ENCODE measurements around the gene CTRL. TPM values are rescaled to one million over a fixed set of nuclear protein-coding genes. Genes with fewer than 3 reads are reported as not detected.

Gene CTRL
- 1 to 10 TPM in 1 of 2 donors, not detected in 1; 2.0 TPM for total RNA-seq
- polyA plus RNA-seq, result 1 to 10 TPM; 1.0 to 2.5 TPM
- long read RNA-seq, donor 1, partial matches to known transcripts, result 0 of 1 reads
- long read RNA-seq, donor 1, other reads (novel, unspliced or antisense), result 0 of 1 reads
- long read RNA-seq, donor 2, result 0 reads
- long read RNA-seq, donor 3, result 0 reads
- long read RNA-seq, donor 4, result 0 reads
- long read RNA-seq, donor 5, partial matches to known transcripts, result 10 of 10 reads
- long read RNA-seq, donor 5, other reads (novel, unspliced or antisense), result 0 of 10 reads

DNA sequence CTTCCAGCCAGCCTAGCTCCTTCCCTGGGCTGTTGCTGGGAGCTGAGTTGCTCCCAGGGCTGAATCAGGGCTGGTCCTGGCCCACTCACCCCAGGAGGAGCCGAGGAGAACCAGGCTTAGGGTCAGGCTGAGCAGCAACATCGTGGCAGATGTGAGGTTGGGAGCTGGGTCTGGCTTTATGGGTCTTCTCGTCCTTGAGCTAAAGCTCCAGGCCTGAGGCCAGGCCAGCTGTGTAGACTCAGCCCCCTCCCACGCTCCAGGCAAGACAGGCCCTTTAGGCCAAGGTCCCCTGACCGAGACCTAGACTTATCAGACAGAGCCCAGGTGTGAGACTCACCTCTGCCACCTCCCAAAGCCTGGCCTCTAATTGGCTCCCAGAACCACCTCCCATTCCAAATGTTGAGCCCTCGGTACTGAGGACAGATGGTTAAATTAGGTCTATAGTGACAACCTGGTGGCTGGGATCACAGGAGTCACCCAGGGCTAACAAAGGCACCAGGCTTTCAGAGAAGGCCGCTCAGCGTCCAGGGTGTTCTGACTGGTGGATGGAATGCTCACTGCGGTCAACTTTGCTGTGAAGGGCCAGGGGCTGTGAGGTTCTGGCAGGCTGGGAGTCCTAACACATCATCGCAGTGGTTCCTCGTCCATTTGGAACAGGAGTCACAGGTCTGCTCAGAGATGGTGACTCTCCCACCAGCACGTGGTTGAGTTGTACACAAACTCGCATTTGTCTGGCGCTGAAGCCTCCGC is at the start of gene CTRL:
Gene CTRL, minus strand, starts transcription at position 151 of the 750 bp plus-strand sequence. Its CDS starts 10 bp downstream, at position 141.
- TF ChIP-seq, protein P1, sequence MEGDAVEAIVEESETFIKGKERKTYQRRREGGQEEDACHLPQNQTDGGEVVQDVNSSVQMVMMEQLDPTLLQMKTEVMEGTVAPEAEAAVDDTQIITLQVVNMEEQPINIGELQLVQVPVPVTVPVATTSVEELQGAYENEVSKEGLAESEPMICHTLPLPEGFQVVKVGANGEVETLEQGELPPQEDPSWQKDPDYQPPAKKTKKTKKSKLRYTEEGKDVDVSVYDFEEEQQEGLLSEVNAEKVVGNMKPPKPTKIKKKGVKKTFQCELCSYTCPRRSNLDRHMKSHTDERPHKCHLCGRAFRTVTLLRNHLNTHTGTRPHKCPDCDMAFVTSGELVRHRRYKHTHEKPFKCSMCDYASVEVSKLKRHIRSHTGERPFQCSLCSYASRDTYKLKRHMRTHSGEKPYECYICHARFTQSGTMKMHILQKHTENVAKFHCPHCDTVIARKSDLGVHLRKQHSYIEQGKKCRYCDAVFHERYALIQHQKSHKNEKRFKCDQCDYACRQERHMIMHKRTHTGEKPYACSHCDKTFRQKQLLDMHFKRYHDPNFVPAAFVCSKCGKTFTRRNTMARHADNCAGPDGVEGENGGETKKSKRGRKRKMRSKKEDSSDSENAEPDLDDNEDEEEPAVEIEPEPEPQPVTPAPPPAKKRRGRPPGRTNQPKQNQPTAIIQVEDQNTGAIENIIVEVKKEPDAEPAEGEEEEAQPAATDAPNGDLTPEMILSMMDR (IDR thresholded peaks at IDR 0.05; ENCODE audit: control extremely low read depth, extremely low read depth), result no peak
- ATAC-seq (ENCODE audit: insufficient read depth, low FRiP score) (no peak), DNase-seq (no peak)
- Histone ChIP-seq H3K4me1 (ENCODE audit: control insufficient read depth in 5 of 5, insufficient read depth in 5 of 5, low read length in 5 of 5) (peaks cover 0 to 18% (median under 1%) of the 10 kb centered on the region in 5 donors), H3K4me3 (no peak within 1 kb of the TSS), H3K9me3 (ENCODE audit: control insufficient read depth in 4 of 4, insufficient read depth in 3 of 4, low read length in 3 of 4) (no peaks in the 10 kb centered on the region), H3K27ac (ENCODE audit: low read depth in 1 of 2, low read length in 1 of 2) (no peak within 1 kb of the TSS), H3K9ac (ENCODE audit: insufficient read depth in 1 of 2, low read length in 2 of 2) (no peak within 1 kb of the TSS), H3K27me3 (ENCODE audit: control insufficient read depth in 3 of 3, insufficient read depth in 3 of 3, low read length in 2 of 3) (no peaks in the 10 kb centered on the region), H3K36me3 (ENCODE audit: control insufficient read depth in 4 of 4, insufficient read depth in 4 of 4, low read length in 4 of 4) (peaks cover 0 to 40% (median 21%) of the 10 kb centered on the region in 4 donors)
- WGBS, 2 donors, result 90 to 92% methylated on average over 15 of the region's 15 CpGs

- 66 to 70% methylated on average over 59 to 62 of the region's 62 CpGs for WGBS, 2 donors
- peaks cover 0 to 4% (median 0%) of the 10 kb centered on the region in 5 donors for H3K4me1 ChIP-seq (ENCODE audit: control insufficient read depth in 5 of 5, insufficient read depth in 5 of 5, low read length in 5 of 5)
- H3K27me3 ChIP-seq (ENCODE audit: control insufficient read depth in 3 of 3, insufficient read depth in 3 of 3, low read length in 2 of 3), result no peaks in the 10 kb centered on the region
- H3K27ac ChIP-seq (ENCODE audit: low read depth in 1 of 2, low read length in 1 of 2), result no peak within 1 kb of the TSS
- H3K4me3 ChIP-seq, result no peak within 1 kb of the TSS
- H3K9ac ChIP-seq (ENCODE audit: insufficient read depth in 1 of 2, low read length in 2 of 2), result no peak within 1 kb of the TSS
- ATAC-seq (ENCODE audit: insufficient read depth, low FRiP score) (no peak), DNase-seq (no peak)
- TF ChIP-seq, protein P1 (IDR thresholded peaks at IDR 0.05; ENCODE audit: control extremely low read depth, extremely low read depth), result no peak
- H3K36me3 ChIP-seq (ENCODE audit: control insufficient read depth in 4 of 4, insufficient read depth in 4 of 4, low read length in 4 of 4), result no peaks in the 10 kb centered on the region
- H3K9me3 ChIP-seq (ENCODE audit: control insufficient read depth in 4 of 4, insufficient read depth in 3 of 4, low read length in 3 of 4), result no peaks in the 10 kb centered on the region
Observed at GRCh38 chr16:67979955-67980678, 48.5 kb upstream of the CTRL start, which contains the start of gene DPEP3. TSS of gene DPEP3 (minus strand) at chr16:67980499. CDS start at chr16:67980380, 119 bp downstream.

- H3K27me3 ChIP-seq (ENCODE audit: control insufficient read depth in 3 of 3, insufficient read depth in 3 of 3, low read length in 2 of 3), result no peaks in the 10 kb centered on the region
- no peaks in the 10 kb centered on the region for H3K36me3 ChIP-seq (ENCODE audit: control insufficient read depth in 4 of 4, insufficient read depth in 4 of 4, low read length in 4 of 4)
- DNase-seq (no peak), ATAC-seq (ENCODE audit: insufficient read depth, low FRiP score) (no peak)
- H3K9me3 ChIP-seq (ENCODE audit: control insufficient read depth in 4 of 4, insufficient read depth in 3 of 4, low read length in 3 of 4), result no peaks in the 10 kb centered on the region
- no peak overlapping the region for H3K27ac ChIP-seq (ENCODE audit: low read depth in 1 of 2, low read length in 1 of 2)
- TF ChIP-seq, protein P1 (IDR thresholded peaks at IDR 0.05; ENCODE audit: control extremely low read depth, extremely low read depth), result no peak
- H3K4me1 ChIP-seq (ENCODE audit: control insufficient read depth in 5 of 5, insufficient read depth in 5 of 5, low read length in 5 of 5), result no peaks in the 10 kb centered on the region
- no peak overlapping the region for H3K4me3 ChIP-seq
- 84 to 88% methylated on average over 9 of the region's 9 CpGs for WGBS, 2 donors
- H3K9ac ChIP-seq (ENCODE audit: insufficient read depth in 1 of 2, low read length in 2 of 2), result no peak overlapping the region
Observed at GRCh38 chr16:67977469-67978227, 46.0 kb upstream of the CTRL start.
